ENCODE data around the gene IL21R. TPM values are rescaled to one million over a fixed set of nuclear protein-coding genes. Genes with fewer than 3 reads are reported as not detected.

Gene IL21R
- polyA plus RNA-seq, 4 donors = 0.14 to 0.34 (median 0.28) TPM

DNA sequence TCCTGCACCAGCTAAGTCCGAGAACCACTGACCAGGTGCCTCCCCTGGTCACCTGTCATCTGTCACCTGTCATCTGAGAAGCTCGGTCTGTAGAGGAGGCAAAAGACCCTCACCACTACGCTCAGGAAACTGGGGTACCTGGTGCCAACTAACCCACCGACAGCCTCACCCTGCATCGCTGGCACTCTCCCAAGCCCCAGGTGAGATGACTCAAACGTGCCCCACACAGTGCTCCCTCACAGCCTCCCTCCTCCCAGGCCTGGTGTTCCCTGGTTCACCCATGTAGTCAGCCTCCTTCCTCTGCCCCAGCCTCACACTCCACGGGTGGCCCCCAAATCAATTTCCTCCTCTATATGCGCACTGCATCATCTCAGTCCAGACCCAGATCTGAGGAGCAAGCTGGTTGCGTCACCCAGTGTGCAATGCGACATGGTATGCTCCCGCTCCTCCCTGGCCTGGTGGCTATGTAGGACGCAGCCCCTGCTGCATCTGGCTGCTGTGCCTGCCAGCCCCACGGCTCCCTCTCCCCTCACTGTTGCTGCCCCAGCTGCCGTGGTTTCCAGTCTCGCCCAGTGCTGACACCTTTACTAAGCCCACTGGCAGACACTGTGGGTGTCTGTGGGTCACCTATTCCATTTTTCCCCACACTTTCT is 79.4 kb downstream of the IL21R start:
- DNase-seq (ENCODE audit: low read depth in 4 of 4, low spot score in 3 of 4) = no peak

GRCh38 chr16:27482397-27483087 is 80.6 kb downstream of the IL21R start:
- DNase-seq (ENCODE audit: low read depth in 4 of 4, low spot score in 3 of 4) = no peak

- DNase-seq (ENCODE audit: low read depth in 4 of 4, low spot score in 3 of 4) = no peak
Observed at GRCh38 chr16:27483088-27483437, 81.1 kb downstream of the IL21R start.

DNA sequence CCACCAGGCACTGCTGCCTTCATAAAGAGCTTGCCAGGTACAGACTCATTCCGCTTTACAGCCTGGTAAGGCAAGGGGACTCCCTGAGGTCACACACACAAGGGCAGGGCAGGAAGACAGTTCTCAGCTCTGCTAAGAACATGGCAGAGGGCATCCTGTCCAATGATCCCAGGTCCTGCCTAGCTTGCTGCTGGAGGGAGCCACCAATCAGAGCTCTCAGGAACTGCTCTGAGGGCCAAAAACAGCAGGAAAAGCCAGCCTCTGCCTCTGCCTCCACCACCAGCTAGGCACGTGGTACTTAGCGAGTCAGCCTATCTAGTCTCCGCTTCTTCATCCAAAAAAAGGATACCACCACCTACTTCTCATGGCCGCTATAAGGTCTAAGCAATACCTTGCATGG is 81.7 kb downstream of the IL21R start:
- DNase-seq (ENCODE audit: low read depth in 4 of 4, low spot score in 3 of 4) = no peak

- no peak for DNase-seq (ENCODE audit: low read depth in 4 of 4, low spot score in 3 of 4)
Observed at GRCh38 chr16:27485126-27485525, 83.2 kb downstream of the IL21R start.

DNA sequence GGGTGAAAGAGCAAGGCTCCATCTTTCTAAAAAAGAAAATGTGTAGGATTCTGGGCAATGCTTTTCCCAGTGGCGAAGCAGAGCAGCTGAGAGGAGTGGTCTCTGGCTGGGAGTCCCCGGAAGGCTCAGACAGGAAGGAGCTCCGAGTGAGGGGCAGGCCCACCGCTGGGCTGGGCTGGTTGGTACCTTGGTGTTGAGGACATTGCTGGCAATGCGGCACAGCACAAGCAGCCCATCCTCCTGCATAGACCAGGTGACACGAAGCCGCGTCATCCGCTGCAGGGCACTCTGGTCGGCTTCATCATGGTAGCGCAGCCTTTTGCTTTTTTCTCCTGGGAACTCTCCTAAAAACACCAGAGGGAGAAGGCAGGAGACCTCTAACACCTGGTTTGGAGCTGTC is 83.8 kb downstream of the IL21R start:
- DNase-seq (ENCODE audit: low read depth in 4 of 4, low spot score in 3 of 4) = no peak

DNA sequence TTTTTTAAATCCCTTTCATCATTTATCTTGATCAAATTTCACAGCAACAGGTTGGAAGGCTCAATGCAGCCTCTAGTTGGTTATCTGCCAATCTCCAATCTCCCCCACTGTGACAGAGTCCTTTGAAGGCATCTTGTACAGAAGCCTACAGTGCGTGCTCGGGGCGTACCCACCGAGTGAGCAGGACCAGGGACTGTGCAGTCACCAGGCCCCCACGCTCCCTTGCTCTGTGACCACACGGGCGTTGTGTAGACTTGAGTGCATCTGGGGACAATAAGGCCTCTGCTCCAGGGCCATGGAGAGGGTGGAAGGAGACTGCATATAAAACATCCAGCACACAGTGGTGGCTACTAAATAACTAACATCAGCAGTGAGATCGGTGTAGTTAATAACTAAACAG is 84.4 kb downstream of the IL21R start:
- DNase-seq (ENCODE audit: low read depth in 4 of 4, low spot score in 3 of 4) = no peak

- DNase-seq (ENCODE audit: low read depth in 4 of 4, low spot score in 3 of 4) = no peak
Observed at GRCh38 chr16:27486760-27487159, 84.8 kb downstream of the IL21R start.

GRCh38 chr16:27489421-27489820 is 87.4 kb downstream of the IL21R start:
- DNase-seq (ENCODE audit: low read depth in 4 of 4, low spot score in 3 of 4) = no peak

DNA sequence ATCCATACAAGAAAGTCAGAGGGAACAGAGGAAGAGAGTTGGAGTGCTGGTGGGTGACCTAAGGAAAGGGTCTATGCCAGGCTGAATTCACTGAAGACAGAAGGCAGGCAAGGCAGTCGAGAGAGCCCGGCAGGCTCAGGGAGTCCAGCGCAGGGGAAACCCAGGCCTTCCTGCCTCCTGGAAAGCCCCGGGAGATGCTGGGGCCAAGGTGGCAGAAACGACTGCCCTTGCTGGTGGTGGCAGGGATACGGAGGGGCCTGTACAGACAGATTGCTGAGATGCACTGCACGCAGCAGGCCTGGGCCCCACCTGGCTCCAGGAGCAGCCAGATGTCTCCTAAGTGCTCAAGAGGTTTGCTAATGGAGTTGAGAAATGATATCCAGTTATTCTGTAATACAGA is 87.9 kb downstream of the IL21R start:
- no peak for DNase-seq (ENCODE audit: low read depth in 4 of 4, low spot score in 3 of 4)

DNA sequence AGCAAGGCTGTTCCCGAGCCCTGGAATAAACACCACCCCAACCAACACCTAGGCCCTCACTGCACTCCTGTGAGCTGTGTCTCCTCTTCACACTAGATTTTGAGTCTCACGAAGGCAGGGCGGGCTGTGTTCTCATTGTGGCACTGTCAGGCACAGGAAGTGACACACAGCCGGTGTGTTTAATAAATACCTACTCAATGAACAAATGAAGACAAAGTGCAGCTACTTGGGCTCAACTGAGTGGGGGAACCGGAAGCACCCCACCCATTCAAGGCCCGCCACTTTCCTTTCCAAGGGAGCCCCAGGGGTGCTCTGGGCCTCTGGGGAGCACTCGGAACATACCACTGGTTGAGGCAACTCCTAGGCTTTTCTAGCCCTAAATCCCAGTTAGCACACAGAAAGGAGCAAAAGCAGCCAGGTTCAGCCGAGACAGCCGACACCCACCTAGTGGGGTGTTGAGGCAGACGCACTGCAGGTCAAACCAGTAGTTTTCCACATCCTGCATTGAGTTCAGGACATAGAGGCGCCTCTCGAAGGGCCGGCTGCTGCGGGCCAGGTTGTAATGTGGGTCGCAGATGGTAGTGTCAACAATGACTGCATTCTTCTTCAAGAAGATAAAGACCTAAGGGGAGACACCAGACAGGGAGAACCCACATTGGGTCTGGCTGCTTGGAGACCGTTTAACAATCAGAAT is 90.1 kb downstream of the IL21R start:
- DNase-seq (ENCODE audit: low read depth in 4 of 4, low spot score in 3 of 4) = no peak

DNA sequence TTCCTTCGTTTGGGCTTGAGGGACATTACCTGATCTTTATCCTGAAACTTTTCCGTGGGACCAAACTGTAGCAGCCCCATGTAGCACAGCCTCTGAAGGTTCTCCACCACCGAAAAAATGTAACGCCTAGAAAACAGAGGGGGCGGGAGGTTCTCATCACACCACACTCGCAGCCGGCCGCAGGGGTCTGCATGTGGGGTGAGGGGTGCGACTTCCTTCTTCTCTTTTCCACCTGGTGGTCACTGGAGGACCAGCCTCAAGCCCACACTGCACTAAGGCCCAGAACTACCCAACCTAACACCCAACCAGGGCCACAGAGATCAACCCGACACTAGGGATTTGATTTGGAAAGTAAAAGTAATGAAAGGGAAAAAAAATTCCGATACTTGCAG is 90.6 kb downstream of the IL21R start:
- DNase-seq (ENCODE audit: low read depth in 4 of 4, low spot score in 3 of 4) = no peak

DNA sequence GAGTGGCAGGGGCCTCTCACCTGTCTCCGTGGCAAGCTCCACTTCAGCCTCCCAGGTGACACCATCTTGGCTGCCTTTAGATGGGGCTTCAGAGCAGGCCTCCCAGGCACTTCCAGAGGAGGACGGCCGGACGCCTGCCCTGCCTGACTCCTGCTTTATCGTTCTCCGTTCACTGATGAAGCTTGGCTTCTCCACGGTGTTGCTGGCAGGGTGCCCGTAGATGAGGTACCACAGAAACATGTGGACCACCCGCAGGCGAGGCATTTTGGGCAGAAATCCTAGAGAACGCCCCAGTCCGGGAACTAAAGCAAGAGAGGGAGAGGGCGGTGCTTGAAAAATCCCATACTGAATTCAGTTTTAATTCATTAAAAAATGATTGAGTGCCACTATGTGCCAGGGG is 93.2 kb downstream of the IL21R start:
- DNase-seq (ENCODE audit: low read depth in 4 of 4, low spot score in 3 of 4) = no peak

DNA sequence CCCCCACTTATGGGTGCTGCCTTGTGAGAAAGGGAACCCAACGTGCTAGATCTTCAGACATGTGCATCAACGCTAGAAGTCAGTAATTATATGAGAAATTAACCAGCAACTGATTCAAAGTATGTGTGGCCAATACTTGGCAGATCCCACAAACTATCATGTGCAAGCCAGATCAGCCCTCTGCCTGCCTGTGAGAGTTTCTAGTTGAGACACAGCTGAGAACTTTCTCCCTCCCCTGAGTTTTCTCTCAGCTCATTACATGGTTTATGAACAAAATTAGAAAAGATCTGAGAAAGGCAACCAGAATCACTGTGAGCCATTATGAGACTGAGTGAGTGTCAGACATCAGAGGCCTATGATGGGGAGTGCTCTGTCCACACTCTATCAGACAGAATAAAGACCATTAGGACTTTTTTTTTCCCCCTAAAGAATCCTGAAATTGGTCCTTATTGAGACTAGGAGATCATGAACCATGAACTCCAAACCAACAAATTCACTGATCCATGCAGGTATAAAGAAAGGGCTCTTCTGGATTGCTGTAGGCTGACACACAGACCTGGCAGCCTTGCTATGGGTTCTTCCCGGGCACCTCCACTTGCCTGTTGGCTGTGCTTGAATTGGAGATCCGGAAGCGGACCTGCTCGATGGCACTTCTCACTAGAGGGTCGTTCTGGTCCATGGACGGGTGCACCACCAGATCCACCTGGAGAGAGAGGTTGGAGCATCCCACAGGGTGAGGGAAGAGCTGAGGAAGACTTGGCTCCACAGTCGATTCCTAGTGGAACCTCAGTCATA is 96.3 kb downstream of the IL21R start:
- DNase-seq (ENCODE audit: low read depth in 4 of 4, low spot score in 3 of 4) = no peak

GRCh38 chr16:27498916-27499658 is 97.1 kb downstream of the IL21R start:
- DNase-seq (ENCODE audit: low read depth in 4 of 4, low spot score in 3 of 4) = no peak

DNA sequence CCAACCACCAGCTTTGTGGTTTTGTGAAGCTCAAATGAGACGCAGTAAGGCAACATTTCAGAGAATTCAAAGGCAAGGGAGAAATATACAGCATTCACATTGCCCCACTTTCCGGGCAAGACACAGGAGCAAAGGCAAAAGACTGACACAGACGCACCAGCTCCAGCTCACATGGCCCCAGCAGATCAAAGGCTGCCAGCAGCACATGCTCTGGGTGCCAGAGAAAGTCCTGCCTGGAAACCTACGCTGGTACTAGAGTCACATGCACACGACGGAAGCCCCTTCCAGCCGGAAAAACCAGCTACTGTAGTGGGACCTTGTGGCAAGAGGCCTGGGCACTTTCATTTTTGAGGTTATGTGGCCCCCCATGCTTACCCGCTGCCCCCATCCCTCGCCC is 97.7 kb downstream of the IL21R start:
- DNase-seq (ENCODE audit: low read depth in 4 of 4, low spot score in 3 of 4) = no peak

- DNase-seq (ENCODE audit: low read depth in 4 of 4, low spot score in 3 of 4) = no peak
Observed at GRCh38 chr16:27500801-27501200, 98.8 kb downstream of the IL21R start.
